Tongue (tissue), 2 donors: Measurements from ENCODE around the gene P2RY12. TPM values are rescaled to one million over a fixed set of nuclear protein-coding genes. Genes with fewer than 3 reads are reported as not detected.

ENCODE experiments used
- DNase-seq: peaks from one replicate; pipeline ENCODE4 v3.0.0-alpha.2; 2015
- total RNA-seq: library from RNA; depleted of rRNA; stranded (reverse); fragments of >200 nt; gene quantifications from one replicate; pipeline ENCODE4 v1.2.3, GENCODE V29; 2014

Gene P2RY12
- total RNA-seq, 1 donor from 2014 or later: 0.21 TPM

GRCh38 chr3:151307131-151307530, 77.4 kb downstream of the P2RY12 start:
- DNase-seq: no peak

DNA sequence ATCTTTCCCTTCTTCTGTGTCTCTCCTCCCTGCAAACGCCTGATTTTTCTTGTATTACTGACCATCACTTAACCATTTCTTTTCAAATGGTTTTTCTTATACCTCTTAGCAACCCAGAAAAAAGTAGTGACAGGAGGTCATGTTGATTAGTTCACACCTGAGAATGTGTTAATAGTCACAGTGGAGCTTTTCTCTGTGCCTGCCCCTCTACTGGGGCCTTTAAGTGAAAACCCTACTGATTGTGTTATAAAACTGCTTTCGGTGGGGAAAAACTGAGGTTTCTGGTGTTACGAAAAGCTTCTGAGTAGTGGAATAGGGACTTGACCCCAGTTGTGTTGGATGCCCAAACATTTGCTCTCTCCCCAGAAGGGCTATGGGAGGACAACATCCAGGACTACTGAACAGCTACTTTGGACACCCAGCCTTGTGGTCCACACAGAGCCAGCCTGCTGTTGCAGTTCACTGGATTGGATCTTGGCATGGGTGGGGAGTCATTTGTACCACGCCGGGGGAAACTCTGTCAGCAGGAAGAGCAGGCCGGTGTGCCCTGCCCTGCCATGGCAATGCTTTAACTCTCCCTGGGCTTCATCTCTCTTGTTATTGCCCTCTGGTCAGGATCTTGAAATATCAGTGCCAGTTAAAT, 78.3 kb downstream of the P2RY12 start:
- DNase-seq: no peak

DNA sequence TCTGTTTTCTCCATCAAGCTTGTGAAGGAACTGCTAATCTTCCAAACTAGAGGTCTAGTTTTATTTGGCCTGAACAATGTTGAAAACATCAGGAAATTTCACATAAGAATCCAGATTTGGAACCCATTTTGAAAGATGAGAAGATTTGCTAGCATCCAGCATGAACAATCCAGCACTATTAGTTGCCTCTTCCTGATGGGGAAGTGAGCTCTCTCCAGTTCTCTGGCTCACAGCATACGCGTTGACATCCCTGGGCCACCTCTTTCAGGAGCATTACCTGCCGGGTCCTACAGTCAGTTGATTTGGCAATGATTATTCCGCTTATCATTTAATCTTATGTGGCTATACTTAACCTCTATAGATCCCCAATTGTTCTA, 78.8 kb downstream of the P2RY12 start:
- DNase-seq: no peak

GRCh38 chr3:151305060-151305774, 79.3 kb downstream of the P2RY12 start:
- peak; percentile 45 for DNase-seq

- DNase-seq: no peak
Measured at GRCh38 chr3:151303751-151304150, 80.8 kb downstream of the P2RY12 start.

DNA sequence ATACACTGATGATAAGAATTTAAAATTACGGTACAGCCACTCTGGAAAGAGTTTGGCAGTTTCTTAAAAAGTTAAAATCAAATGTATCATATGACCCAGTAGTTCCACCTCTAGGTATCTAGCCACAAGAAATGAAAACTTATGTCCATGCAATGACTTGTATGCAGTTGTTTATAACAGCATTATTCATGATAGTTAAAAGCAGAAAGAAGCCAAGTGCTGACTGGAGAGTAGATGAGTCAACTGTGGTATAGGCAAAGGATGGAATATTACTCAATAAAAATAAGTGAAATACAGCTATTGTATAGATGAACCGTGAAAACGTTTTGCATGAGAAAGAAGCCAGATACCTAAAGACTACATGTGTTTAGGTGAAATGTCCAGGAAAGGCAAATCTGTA, 82.8 kb downstream of the P2RY12 start:
- DNase-seq: no peak

DNA sequence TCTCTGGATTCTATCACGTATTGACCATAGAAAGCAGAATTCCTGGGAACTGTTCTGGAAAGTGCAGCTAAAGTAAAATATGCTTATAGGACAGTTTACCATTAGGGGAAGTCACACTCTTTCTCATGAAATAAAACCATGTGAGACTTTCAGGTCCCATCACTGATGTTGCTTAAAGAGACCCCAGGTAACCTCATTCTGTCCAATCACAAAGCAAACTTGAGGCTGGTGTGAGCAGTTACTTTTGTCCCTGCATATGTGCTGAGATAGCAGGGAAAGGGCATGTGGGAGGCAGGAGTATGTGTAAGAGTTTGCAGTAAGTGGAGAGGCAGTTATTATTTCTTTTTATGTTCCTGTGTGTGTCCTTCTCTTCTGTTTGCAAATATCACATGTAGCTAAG, 84.0 kb downstream of the P2RY12 start:
- no peak for DNase-seq

DNA sequence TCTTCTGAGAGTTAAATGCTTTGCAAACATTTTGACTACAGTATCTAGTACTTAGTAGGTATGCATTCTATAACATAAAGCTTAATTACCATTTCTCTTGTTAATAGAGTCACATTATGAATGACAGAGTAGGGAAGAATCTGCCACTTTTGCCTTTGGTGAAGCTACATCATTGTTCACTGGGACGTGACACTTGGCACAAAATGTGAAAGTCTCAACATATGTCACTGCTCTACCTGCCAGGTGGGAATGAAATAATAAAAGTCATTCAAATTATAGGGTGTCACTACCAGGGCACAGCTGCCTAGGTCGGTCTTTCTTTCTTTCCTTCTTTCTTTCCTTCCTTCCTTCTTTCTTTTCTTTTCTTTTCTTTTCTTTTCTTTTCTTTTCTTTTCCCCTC, 85.5 kb downstream of the P2RY12 start:
- no peak for DNase-seq

- no peak for DNase-seq
Measured at GRCh38 chr3:151297429-151297828, 87.1 kb downstream of the P2RY12 start.

- DNase-seq: no peak
Measured at GRCh38 chr3:151296226-151296625, 88.3 kb downstream of the P2RY12 start.

DNA sequence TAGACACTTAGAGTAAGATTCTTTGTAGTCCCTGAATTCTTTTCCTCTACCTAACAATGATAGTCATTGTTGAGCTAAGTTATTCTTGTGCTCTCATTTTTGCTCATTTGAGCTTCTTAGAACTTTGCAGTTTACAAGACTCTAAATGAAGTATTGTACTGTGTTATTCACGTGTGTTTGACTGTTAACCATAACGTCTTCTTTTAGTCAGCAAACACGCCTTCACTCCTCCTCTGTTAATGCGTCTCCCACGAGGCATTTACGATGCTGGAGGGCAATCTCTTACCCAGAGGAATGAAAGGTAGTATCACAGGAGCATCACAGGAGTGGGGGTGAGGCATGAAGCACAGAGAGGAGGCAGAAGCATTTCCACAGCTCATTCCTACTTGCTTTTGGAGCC, 91.4 kb downstream of the P2RY12 start:
- no peak for DNase-seq

DNA sequence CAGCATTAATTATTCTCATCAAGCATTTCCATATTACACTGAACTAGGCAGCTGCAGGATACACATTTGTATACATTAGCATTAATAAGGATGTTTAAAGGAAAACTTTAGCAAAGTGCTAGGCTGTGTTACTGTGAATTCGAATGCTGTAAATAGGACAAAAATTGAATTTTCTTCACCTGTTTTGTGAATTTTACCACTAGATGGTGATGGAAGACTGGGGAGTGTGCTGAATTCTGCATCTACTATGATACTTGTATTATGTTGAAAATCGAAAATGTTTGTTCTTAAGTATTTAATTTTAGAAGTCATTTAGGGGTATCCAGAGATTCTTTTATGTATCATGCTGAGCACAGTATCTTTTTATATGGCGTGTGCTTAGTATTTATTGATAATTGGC, 93.9 kb downstream of the P2RY12 start:
- peak; percentile 39 for DNase-seq

DNA sequence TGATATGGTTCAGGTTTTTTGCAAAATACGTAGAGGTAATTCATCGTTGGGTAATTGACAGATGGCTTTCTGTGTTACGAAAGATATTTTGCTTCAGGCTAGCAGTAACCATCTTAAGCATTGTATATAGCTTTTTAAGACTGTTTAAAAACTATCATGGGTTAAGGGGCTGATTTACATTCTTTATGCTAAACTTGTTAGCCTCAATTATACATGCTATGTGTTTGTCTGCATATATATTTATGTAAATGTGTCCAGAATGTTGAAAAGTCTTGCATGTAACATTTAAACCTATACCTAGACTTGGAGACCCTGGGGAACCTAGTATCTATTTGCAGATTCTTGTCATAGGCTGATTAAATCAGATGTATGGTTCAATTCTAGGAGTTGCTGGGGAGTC, 95.1 kb downstream of the P2RY12 start:
- DNase-seq: no peak

Other genes with a start within 250 kb of the P2RY12 start
- gene GPR171, start 181.5 kb downstream of the P2RY12 start, total RNA-seq: not detected
- gene P2RY14, start 106.2 kb downstream of the P2RY12 start, total RNA-seq: 2.9 TPM
- gene GPR87, start 67.9 kb downstream of the P2RY12 start, total RNA-seq: 2.3 TPM
- 1.2 TPM for gene P2RY13, start 55.2 kb downstream of the P2RY12 start, total RNA-seq
- gene IGSF10, start 76.3 kb upstream of the P2RY12 start, total RNA-seq: 15.3 TPM